Trophoblast cell (in vitro differentiated cells and primary cell): ENCODE data around the gene ANO2.

Source experiments
- DNase-seq, 2 donors: peaks; one replicate each; pipeline ENCODE4 v3.0.0-alpha.2; 2016
- H2AFZ ChIP-seq: 2 replicates; pipeline ENCODE4 v1.6.1; 2013; ENCODE audit warnings: low read length, moderate library complexity, mild to moderate bottlenecking; ENCODE audit not compliant: insufficient read depth, poor library complexity
- H2AK5ac ChIP-seq: 2 replicates; pipeline ENCODE4 v1.6.1; 2013; ENCODE audit warnings: mild to moderate bottlenecking, low read length
- H2BK120ac ChIP-seq: 2 replicates; pipeline ENCODE4 v1.6.1; 2013; ENCODE audit warnings: low read length, mild to moderate bottlenecking, moderate library complexity; ENCODE audit not compliant: insufficient read depth, poor library complexity
- H2BK12ac ChIP-seq: 2 replicates; pipeline ENCODE4 v1.6.1; 2013; ENCODE audit warnings: mild to moderate bottlenecking, low read length, moderate library complexity
- H2BK5ac ChIP-seq: 2 replicates; pipeline ENCODE4 v1.6.1; 2013; ENCODE audit warnings: low read length, low read depth, moderate library complexity, mild to moderate bottlenecking; ENCODE audit not compliant: poor library complexity
- H3K14ac ChIP-seq: 2 replicates; pipeline ENCODE4 v1.6.1; 2013; ENCODE audit warnings: mild to moderate bottlenecking, low read length
- H3K18ac ChIP-seq: 2 replicates; pipeline ENCODE4 v1.6.1; 2013; ENCODE audit warnings: mild to moderate bottlenecking, low read length
- H3K23ac ChIP-seq: 2 replicates; pipeline ENCODE4 v1.6.1; 2013; ENCODE audit warnings: low read length
- H3K27ac ChIP-seq: 2 replicates; pipeline ENCODE4 v1.5.1; 2013; ENCODE audit warnings: low read depth, mild to moderate bottlenecking, inconsistent platforms, low read length, moderate library complexity
- H3K27me3 ChIP-seq: 2 replicates; pipeline ENCODE4 v1.6.1; 2013; ENCODE audit warnings: inconsistent platforms, mild to moderate bottlenecking, low read length, moderate library complexity; ENCODE audit not compliant: insufficient read depth
- H3K36me3 ChIP-seq, 2 experiments: 1 replicate in 1 of 2; 2 replicates in 1 of 2; pipeline ENCODE4 v1.6.1; 2013; ENCODE audit warnings: low read length in 2 of 2, mild to moderate bottlenecking in 2 of 2, moderate library complexity in 1 of 2; ENCODE audit not compliant: insufficient read depth in 2 of 2, control insufficient read depth in 1 of 2
- H3K4ac ChIP-seq: 2 replicates; pipeline ENCODE4 v1.6.1; 2013; ENCODE audit warnings: low read depth, mild to moderate bottlenecking, low read length, moderate library complexity
- H3K4me1 ChIP-seq, 2 experiments: 1 replicate in 1 of 2; 2 replicates in 1 of 2; pipeline ENCODE4 v1.6.1; 2013; ENCODE audit warnings: low read length in 2 of 2, mild to moderate bottlenecking in 2 of 2, moderate library complexity in 1 of 2; ENCODE audit not compliant: insufficient read depth in 2 of 2, control insufficient read depth in 1 of 2
- H3K4me2 ChIP-seq: 2 replicates; pipeline ENCODE4 v1.6.1; 2013; ENCODE audit warnings: inconsistent platforms, mild to moderate bottlenecking, low read length, moderate library complexity
- H3K4me3 ChIP-seq: 2 replicates; pipeline ENCODE4 v1.5.1; 2013; ENCODE audit warnings: mild to moderate bottlenecking, low read depth, low read length, inconsistent platforms
- H3K79me1 ChIP-seq: one replicate; pipeline ENCODE4 v1.6.1; 2013; ENCODE audit warnings: low read length
- H3K79me2 ChIP-seq: 2 replicates; pipeline ENCODE4 v1.6.1; 2013; ENCODE audit warnings: low read length, mild to moderate bottlenecking; ENCODE audit not compliant: control insufficient read depth, insufficient read depth, poor library complexity
- H3K9ac ChIP-seq: 2 replicates; pipeline ENCODE4 v1.6.1; 2013; ENCODE audit warnings: mild to moderate bottlenecking, low read length
- H3K9me3 ChIP-seq: 2 replicates; pipeline ENCODE4 v1.6.1; 2013; ENCODE audit warnings: low read depth, mild to moderate bottlenecking, control low read depth, inconsistent platforms, low read length; ENCODE audit not compliant: insufficient read depth
- H4K12ac ChIP-seq: 2 replicates; pipeline ENCODE4 v1.6.1; 2013; ENCODE audit warnings: low read depth, mild to moderate bottlenecking, low read length, moderate library complexity
- H4K8ac ChIP-seq: 2 replicates; pipeline ENCODE4 v1.6.1; 2013; ENCODE audit warnings: low read depth, mild to moderate bottlenecking, low read length, moderate library complexity
- H4K91ac ChIP-seq: one replicate; pipeline ENCODE4 v1.6.1; 2013; ENCODE audit warnings: low read depth, mild to moderate bottlenecking, low read length, moderate library complexity
- WGBS: extraction: QIAGEN DNeasy Blood & Tissue Kit; methylation state at CpG from one replicate; pipeline ENCODE4 v1.1.7; 2013; ENCODE audit warnings: missing lambda C conversion rate; ENCODE audit not compliant: insufficient read length, insufficient coverage; ENCODE audit errors: extremely low coverage; 5-methylcytosine and 5-hydroxymethylcytosine counted together

ANO2 gene

DNA sequence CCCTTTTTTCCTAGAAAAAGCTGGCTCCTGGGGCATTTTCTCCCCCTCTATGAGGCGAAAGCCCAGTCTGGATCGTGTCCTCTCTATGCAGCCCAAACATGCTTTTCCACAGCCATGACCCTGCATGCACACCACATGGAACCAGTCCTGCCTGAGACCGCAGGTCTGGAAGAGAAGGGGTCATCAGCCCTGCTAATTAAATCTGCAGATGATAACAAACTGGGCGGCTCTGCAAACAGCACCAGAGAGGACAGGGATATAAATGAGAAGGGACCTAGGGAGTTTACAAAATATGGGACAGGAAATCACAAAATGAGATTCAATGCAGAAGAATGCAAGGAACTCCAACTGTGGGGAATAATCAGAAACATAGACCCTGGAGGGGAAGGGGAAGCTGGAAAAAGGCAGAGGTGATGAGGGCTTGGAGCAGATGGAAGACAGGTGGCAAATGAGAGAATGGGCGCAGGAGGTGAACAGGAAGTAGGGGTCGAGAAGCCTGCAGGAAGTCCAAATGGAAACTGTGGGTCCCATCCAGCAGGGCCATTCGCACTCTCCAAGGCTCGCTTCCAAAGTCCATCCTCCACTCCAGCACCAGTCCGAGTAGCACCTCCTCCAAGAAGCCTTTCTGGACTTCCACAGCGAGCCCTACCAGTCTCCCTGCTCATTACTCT is 76.3 kb downstream of the ANO2 start:
- no peak overlapping the region for H4K8ac ChIP-seq
- no CpG with 5 or more reads among the region's 10 CpGs for WGBS
- no peak overlapping the region for H3K4me2 ChIP-seq
- H3K4me3 ChIP-seq: no peak overlapping the region
- no peak overlapping the region for H2BK12ac ChIP-seq
- H2AFZ ChIP-seq: no peak overlapping the region
- no peak overlapping the region for H3K9ac ChIP-seq
- no peak overlapping the region for H4K91ac ChIP-seq
- no peaks in the 10 kb centered on the region for H3K36me3 ChIP-seq
- no peak for DNase-seq
- no peak overlapping the region for H3K18ac ChIP-seq
- H4K12ac ChIP-seq: no peak overlapping the region
- H2AK5ac ChIP-seq: no peak overlapping the region
- no peak overlapping the region for H3K4ac ChIP-seq
- H3K9me3 ChIP-seq: no peaks in the 10 kb centered on the region
- H3K79me2 ChIP-seq: no peaks in the 10 kb centered on the region
- no peak overlapping the region for H2BK120ac ChIP-seq
- no peak overlapping the region for H3K14ac ChIP-seq
- no peaks in the 10 kb centered on the region for H3K4me1 ChIP-seq
- H3K27me3 ChIP-seq: no peaks in the 10 kb centered on the region
- no peak overlapping the region for H2BK5ac ChIP-seq
- no peaks in the 10 kb centered on the region for H3K79me1 ChIP-seq
- no peak overlapping the region for H3K27ac ChIP-seq
- H3K23ac ChIP-seq: no peak overlapping the region

DNA sequence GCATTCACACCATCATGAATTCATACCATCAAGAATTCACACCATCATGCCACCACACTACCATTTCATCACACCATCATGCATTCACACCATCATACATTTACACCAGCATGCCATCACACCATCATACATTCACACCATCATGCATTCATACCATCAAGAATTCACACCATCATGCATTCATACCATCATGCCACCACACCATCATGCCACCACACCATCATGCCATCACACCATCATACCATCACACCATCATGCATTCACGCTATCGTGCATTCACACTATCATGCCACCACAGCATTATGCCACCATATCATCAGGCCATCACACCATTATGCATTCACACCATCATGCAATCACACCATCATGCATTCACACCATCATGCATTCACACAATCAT is 79.7 kb downstream of the ANO2 start:
- no peak overlapping the region for H2BK5ac ChIP-seq
- H3K9ac ChIP-seq: no peak overlapping the region
- H2AFZ ChIP-seq: no peak overlapping the region
- H4K91ac ChIP-seq: no peak overlapping the region
- H4K12ac ChIP-seq: no peak overlapping the region
- no CpG with 5 or more reads among the region's 2 CpGs for WGBS
- no peak overlapping the region for H3K14ac ChIP-seq
- no peak overlapping the region for H3K4ac ChIP-seq
- no peak for DNase-seq
- no peak overlapping the region for H3K18ac ChIP-seq
- H4K8ac ChIP-seq: no peak overlapping the region
- H3K4me2 ChIP-seq: no peak overlapping the region
- H3K27me3 ChIP-seq: no peaks in the 10 kb centered on the region
- no peak overlapping the region for H3K23ac ChIP-seq
- no peaks in the 10 kb centered on the region for H3K4me1 ChIP-seq
- H2BK120ac ChIP-seq: no peak overlapping the region
- H3K79me2 ChIP-seq: no peaks in the 10 kb centered on the region
- peaks cover 9% of the 10 kb centered on the region for H3K9me3 ChIP-seq
- H3K4me3 ChIP-seq: no peak overlapping the region
- H3K79me1 ChIP-seq: no peaks in the 10 kb centered on the region
- H2BK12ac ChIP-seq: no peak overlapping the region
- H3K36me3 ChIP-seq: no peaks in the 10 kb centered on the region
- no peak overlapping the region for H3K27ac ChIP-seq
- no peak overlapping the region for H2AK5ac ChIP-seq

DNA sequence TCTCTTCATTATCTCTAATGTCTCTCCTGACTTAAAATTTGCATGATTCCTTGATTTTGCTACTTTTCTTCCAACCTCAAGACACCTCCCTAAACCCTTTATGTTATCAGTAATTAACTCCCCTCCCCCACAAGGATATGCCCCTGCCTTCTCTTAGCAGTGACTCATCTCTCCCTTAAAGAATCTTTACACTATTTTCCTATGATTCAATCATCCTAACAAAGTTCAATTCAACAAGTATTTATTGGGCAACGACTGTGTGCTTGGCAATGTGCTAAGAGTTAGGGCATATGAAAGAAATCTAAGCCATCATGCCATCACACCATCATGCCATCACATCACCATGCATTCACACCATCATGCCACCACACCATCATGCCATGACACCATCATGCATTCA is 80.1 kb downstream of the ANO2 start:
- no peaks in the 10 kb centered on the region for H3K36me3 ChIP-seq
- H3K4ac ChIP-seq: no peak overlapping the region
- H2AK5ac ChIP-seq: no peak overlapping the region
- DNase-seq: no peak
- no peak overlapping the region for H4K12ac ChIP-seq
- H3K79me1 ChIP-seq: no peaks in the 10 kb centered on the region
- H3K14ac ChIP-seq: no peak overlapping the region
- no peak overlapping the region for H4K8ac ChIP-seq
- H3K23ac ChIP-seq: no peak overlapping the region
- no peak overlapping the region for H2AFZ ChIP-seq
- H2BK120ac ChIP-seq: no peak overlapping the region
- no peaks in the 10 kb centered on the region for H3K27me3 ChIP-seq
- no peak overlapping the region for H3K27ac ChIP-seq
- H3K9me3 ChIP-seq: peaks cover 9% of the 10 kb centered on the region
- H3K18ac ChIP-seq: no peak overlapping the region
- no CpG with 5 or more reads among the region's 1 CpG for WGBS
- no peak overlapping the region for H3K4me3 ChIP-seq
- H3K4me1 ChIP-seq: no peaks in the 10 kb centered on the region
- no peak overlapping the region for H4K91ac ChIP-seq
- H2BK5ac ChIP-seq: no peak overlapping the region
- H3K9ac ChIP-seq: no peak overlapping the region
- no peaks in the 10 kb centered on the region for H3K79me2 ChIP-seq
- H2BK12ac ChIP-seq: no peak overlapping the region
- H3K4me2 ChIP-seq: no peak overlapping the region

DNA sequence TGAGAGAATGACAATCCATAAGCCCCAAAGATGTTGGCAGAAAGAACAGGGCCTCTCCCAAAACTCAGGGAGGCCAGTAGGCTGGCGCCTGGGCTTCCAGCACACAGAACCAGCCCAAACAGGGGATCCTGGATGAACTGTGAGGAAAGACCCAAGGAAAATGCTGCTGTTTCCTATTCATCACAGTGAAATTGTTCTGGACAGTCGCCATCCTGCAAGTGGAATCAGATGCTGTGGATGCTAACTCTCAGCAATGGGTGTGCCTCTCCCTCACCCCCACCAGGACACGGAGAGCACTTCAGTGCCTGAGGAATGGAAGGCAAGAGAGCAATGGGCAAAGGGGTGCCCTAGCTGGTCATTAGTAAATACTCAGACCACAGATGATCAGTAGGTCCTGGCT is 80.8 kb downstream of the ANO2 start:
- Histone ChIP-seq H3K79me1 (no peaks in the 10 kb centered on the region), H3K27me3 (no peaks in the 10 kb centered on the region), H2AFZ (no peak overlapping the region), H3K14ac (no peak overlapping the region), H3K79me2 (no peaks in the 10 kb centered on the region), H4K12ac (no peak overlapping the region), H2AK5ac (no peak overlapping the region), H2BK5ac (no peak overlapping the region), H3K23ac (no peak overlapping the region), H3K4me3 (no peak overlapping the region), H3K18ac (no peak overlapping the region), H2BK12ac (no peak overlapping the region), H4K91ac (no peak overlapping the region), H3K27ac (no peak overlapping the region), H3K4me2 (no peak overlapping the region), H4K8ac (no peak overlapping the region), H3K9me3 (peaks cover 10% of the 10 kb centered on the region), H3K4ac (no peak overlapping the region), H3K4me1 (no peaks in the 10 kb centered on the region), H3K36me3 (no peaks in the 10 kb centered on the region), H3K9ac (no peak overlapping the region), H2BK120ac (no peak overlapping the region)
- WGBS: no CpG with 5 or more reads among the region's 3 CpGs
- no peak for DNase-seq
